K562 (cell line): ENCODE data around the gene KRT77. TPM values are rescaled to one million over a fixed set of nuclear protein-coding genes. Genes with fewer than 3 reads are reported as not detected.

Experiments
- NR1H2 ChIP-seq: sonication (generic); formaldehyde crosslinking; IDR thresholded peaks from 2 replicates; pipeline ENCODE4 v1.4.0; 2020; ENCODE audit warnings: mild to moderate bottlenecking, missing genetic modification reagents
- polyA plus RNA-seq, 8 experiments: library from polyadenylated mRNA; depleted of rRNA in 4 of 8; stranded (reverse) in 5 of 8; unstranded in 3 of 8; fragments of >200 nt; fragmentation: Nextera tagmentation in 2 of 8; fragmentation: Illumina TruSeq in 1 of 8; extraction: Ambion mirVana in 2 of 8; extraction: Trizol in 1 of 8; gene quantifications; 2 replicates each; pipeline versions ENCODE4 v1.2.1 to v1.2.3, GENCODE V29; 2011 to 2014; ENCODE audit warnings: inconsistent platforms in 1 of 8, missing spikeins in 1 of 8
- total RNA-seq, 7 experiments: library from RNA; depleted of rRNA in 6 of 7; stranded (reverse); fragments of >200 nt in 6 of 7; fragmentation: Illumina TruSeq in 2 of 7; extraction: Trizol in 2 of 7; gene quantifications; 2 replicates each; pipeline versions ENCODE4 v1.2.1 to v1.2.3, GENCODE V29; 2011 to 2021; ENCODE audit warnings: low replicate concordance in 1 of 7
- TF ChIP-seq, protein P1 (sequence below): fragments of 450-650 bp; IDR thresholded peaks from one replicate; pipeline ENCODE4 v1.6.1; 2018; ENCODE audit warnings: mild to moderate bottlenecking, moderate library complexity; ENCODE audit not compliant: partially characterized antibody
- TF ChIP-seq, protein P2 (sequence below): sonication (generic); formaldehyde crosslinking; IDR thresholded peaks from 2 replicates; pipeline ENCODE4 v1.8.0; 2022; ENCODE audit warnings: mild to moderate bottlenecking, missing genetic modification reagents
- TF ChIP-seq, protein P3 (sequence below): IDR thresholded peaks from 2 replicates; pipeline ENCODE4 v1.6.1; 2016; ENCODE audit warnings: missing genetic modification characterization, missing compliant biosample characterization
- TF ChIP-seq, protein P4 (sequence below): fragments of 250-450 bp; sonication (Bioruptor Pico); IDR thresholded peaks from 2 replicates; pipeline ENCODE4 v1.5.0; 2021; ENCODE audit warnings: mild to moderate bottlenecking, borderline replicate concordance

The KRT77 gene
- total and polyA plus RNA-seq, 9 of the 15 experiments (the other 6 are each of a cell fraction or from before 2014, with no cell fraction given): not detected

DNA sequence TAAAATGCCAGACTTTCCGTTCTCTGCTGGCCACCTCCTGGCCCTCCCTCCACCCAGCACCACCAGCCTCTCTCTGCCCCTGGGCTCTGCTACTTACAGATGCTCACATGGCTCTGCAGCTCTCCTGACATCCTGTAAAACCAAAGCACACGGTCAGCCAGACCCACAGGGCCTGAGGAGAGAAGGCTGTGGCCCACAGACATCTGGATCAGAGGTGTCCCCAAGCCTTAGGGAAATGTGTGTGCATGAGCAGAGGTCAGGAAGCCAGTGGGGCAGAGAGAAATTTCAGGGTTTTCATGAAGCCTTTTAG, 11.5 kb downstream of the KRT77 start (continued):
- TF ChIP-seq, protein P1, sequence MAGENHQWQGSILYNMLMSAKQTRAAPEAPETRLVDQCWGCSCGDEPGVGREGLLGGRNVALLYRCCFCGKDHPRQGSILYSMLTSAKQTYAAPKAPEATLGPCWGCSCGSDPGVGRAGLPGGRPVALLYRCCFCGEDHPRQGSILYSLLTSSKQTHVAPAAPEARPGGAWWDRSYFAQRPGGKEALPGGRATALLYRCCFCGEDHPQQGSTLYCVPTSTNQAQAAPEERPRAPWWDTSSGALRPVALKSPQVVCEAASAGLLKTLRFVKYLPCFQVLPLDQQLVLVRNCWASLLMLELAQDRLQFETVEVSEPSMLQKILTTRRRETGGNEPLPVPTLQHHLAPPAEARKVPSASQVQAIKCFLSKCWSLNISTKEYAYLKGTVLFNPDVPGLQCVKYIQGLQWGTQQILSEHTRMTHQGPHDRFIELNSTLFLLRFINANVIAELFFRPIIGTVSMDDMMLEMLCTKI: no peak
- TF ChIP-seq, protein P2, sequence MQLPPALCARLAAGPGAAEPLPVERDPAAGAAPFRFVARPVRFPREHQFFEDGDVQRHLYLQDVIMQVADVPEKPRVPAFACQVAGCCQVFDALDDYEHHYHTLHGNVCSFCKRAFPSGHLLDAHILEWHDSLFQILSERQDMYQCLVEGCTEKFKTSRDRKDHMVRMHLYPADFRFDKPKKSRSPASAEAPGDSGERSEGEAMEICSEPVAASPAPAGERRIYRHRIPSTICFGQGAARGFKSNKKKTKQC (CRISPR knock-in tag): no peak
- TF ChIP-seq, protein P3, sequence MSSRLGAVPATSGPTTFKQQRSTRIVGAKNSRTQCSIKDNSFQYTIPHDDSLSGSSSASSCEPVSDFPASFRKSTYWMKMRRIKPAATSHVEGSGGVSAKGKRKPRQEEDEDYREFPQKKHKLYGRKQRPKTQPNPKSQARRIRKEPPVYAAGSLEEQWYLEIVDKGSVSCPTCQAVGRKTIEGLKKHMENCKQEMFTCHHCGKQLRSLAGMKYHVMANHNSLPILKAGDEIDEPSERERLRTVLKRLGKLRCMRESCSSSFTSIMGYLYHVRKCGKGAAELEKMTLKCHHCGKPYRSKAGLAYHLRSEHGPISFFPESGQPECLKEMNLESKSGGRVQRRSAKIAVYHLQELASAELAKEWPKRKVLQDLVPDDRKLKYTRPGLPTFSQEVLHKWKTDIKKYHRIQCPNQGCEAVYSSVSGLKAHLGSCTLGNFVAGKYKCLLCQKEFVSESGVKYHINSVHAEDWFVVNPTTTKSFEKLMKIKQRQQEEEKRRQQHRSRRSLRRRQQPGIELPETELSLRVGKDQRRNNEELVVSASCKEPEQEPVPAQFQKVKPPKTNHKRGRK (tag): no peak
- TF ChIP-seq, protein P4, sequence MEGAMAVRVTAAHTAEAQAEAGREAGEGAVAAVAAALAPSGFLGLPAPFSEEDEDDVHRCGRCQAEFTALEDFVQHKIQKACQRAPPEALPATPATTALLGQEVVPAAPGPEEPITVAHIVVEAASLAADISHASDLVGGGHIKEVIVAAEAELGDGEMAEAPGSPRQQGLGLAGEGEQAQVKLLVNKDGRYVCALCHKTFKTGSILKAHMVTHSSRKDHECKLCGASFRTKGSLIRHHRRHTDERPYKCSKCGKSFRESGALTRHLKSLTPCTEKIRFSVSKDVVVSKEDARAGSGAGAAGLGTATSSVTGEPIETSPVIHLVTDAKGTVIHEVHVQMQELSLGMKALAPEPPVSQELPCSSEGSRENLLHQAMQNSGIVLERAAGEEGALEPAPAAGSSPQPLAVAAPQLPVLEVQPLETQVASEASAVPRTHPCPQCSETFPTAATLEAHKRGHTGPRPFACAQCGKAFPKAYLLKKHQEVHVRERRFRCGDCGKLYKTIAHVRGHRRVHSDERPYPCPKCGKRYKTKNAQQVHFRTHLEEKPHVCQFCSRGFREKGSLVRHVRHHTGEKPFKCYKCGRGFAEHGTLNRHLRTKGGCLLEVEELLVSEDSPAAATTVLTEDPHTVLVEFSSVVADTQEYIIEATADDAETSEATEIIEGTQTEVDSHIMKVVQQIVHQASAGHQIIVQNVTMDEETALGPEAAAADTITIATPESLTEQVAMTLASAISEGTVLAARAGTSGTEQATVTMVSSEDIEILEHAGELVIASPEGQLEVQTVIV (CRISPR knock-in tag): no peak
- TF ChIP-seq NR1H2: no peak
